ENCODE results near the gene ELF3. TPM values are rescaled to one million over a fixed set of nuclear protein-coding genes. Genes with fewer than 3 reads are reported as not detected.

ELF3 gene
- total and polyA plus RNA-seq, 2 of the 13 experiments (the other 11 are each of a cell fraction or from before 2014, with no cell fraction given): 11.5 to 55.1 TPM

DNA sequence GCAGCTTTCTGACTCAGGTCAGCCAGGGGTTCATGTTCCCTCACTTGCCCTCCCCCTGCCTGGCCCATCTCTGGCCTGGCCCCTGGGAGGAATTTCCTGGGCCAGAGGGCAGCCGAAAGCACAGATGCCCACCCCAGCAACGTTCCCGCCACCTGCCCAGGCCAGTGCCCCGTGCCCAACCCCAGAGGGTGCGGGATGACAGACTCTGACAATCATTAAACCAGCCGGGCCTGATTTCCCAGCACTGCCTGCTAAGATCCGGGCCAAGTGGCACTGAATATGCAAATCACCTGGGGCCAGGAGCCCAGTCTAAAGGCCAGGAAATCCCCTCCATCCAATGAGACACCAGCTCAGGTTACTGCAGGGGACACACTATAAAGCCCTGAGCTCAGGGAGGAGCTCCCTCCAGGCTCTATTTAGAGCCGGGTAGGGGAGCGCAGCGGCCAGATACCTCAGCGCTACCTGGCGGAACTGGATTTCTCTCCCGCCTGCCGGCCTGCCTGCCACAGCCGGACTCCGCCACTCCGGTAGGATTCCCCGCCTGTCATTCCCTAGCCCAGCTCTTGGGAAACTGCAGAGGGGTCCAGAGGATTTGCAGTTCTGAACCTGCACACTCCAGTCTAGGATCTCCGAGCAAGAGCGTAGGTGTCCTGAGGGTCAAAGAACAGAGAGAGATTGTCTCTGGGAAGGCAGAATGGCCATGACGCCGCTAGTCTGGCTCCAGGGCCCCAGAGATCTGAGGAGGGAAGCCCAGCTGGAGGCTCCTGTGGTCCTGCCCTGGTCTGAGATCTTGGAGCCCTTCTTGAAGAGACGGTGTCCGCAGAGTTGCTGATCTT, at the start of gene ELF3 (continued):
- peak; percentile 100 for TF ChIP-seq POLR2G (IDR thresholded peaks at IDR 0.05; ENCODE audit: low read depth, low read length)
- peak; percentile 64; the same call in 1 of the 2 replicates for TF ChIP-seq ZSCAN25 (CRISPR knock-in tag; IDR thresholded peaks at IDR 0.05)
- TF ChIP-seq ZNF703 (CRISPR knock-in tag; IDR thresholded peaks at IDR 0.05; ENCODE audit: borderline replicate concordance): no peak; the same call in 1 of the 2 replicates
- TF ChIP-seq ZMYM2 (CRISPR knock-in tag; IDR thresholded peaks at IDR 0.05): no peak
- TF ChIP-seq, protein P1, sequence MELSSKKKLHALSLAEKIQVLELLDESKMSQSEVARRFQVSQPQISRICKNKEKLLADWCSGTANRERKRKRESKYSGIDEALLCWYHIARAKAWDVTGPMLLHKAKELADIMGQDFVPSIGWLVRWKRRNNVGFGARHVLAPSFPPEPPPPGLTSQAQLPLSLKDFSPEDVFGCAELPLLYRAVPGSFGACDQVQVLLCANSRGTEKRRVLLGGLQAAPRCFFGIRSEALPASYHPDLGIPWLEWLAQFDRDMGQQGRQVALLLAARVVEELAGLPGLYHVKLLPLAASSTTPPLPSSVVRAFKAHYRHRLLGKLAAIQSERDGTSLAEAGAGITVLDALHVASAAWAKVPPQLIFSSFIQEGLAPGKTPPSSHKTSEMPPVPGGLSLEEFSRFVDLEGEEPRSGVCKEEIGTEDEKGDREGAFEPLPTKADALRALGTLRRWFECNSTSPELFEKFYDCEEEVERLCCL (CRISPR knock-in tag; IDR thresholded peaks at IDR 0.05; ENCODE audit: borderline replicate concordance): peak; percentile 72; the same call in 1 of the 2 replicates
- TF ChIP-seq MXI1 (IDR thresholded peaks at IDR 0.05; ENCODE audit: borderline replicate concordance, low read depth, low read length): peak; percentile 67; the same call in 2 of the 3 replicates
- TF ChIP-seq CC2D1A (CRISPR knock-in tag; IDR thresholded peaks at IDR 0.05): no peak
- TF ChIP-seq ZFP62 (CRISPR knock-in tag; IDR thresholded peaks at IDR 0.05): no peak
- TF ChIP-seq, protein P2, sequence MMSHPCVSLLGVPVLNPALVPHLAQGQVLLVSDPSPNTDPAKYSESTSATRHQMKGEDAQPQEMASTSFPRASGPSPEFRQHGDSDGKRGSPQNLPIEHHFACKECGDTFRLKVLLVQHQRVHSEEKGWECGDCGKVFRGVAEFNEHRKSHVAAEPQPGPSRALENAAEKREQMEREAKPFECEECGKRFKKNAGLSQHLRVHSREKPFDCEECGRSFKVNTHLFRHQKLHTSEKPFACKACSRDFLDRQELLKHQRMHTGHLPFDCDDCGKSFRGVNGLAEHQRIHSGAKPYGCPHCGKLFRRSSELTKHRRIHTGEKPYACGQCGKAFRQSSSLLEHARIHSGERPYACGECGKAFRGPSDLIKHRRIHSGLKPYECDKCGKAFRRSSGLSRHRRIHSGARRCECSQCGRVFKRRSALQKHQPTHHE (CRISPR knock-in tag; IDR thresholded peaks at IDR 0.05; ENCODE audit: borderline replicate concordance): no peak
- TF ChIP-seq NCOR1 (IDR thresholded peaks at IDR 0.05; ENCODE audit: borderline replicate concordance, low read length): no peak; the same call in 1 of the 2 replicates
- TF ChIP-seq PATZ1 (CRISPR knock-in tag; IDR thresholded peaks at IDR 0.05): peak; percentile 31
- TF ChIP-seq, protein P3, sequence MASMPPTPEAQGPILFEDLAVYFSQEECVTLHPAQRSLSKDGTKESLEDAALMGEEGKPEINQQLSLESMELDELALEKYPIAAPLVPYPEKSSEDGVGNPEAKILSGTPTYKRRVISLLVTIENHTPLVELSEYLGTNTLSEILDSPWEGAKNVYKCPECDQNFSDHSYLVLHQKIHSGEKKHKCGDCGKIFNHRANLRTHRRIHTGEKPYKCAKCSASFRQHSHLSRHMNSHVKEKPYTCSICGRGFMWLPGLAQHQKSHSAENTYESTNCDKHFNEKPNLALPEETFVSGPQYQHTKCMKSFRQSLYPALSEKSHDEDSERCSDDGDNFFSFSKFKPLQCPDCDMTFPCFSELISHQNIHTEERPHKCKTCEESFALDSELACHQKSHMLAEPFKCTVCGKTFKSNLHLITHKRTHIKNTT (CRISPR knock-in tag; IDR thresholded peaks at IDR 0.05): no peak
- TF ChIP-seq FOSL2 (CRISPR knock-in tag; IDR thresholded peaks at IDR 0.05): peak; percentile 48; the same call in 1 of the 2 replicates
- peak; percentile 22; the same call in 1 of the 2 replicates for TF ChIP-seq FOXK1 (CRISPR knock-in tag; IDR thresholded peaks at IDR 0.05; ENCODE audit: borderline replicate concordance, low read depth)
- 0 out of 2 replicates have a peak, but pooled peaks have one; percentile 29 for TF ChIP-seq BORCS8-MEF2B (CRISPR knock-in tag; IDR thresholded peaks at IDR 0.05)
- peak; percentile 84; the same call in 1 of the 2 replicates for TF ChIP-seq ZNF891 (CRISPR knock-in tag; IDR thresholded peaks at IDR 0.05)
- TF ChIP-seq MIER2 (CRISPR knock-in tag; IDR thresholded peaks at IDR 0.05): 0 out of 2 replicates have a peak, but pooled peaks have one; percentile 38
- TF ChIP-seq CBX5 (CRISPR knock-in tag; IDR thresholded peaks at IDR 0.05; ENCODE audit: borderline replicate concordance): peak; percentile 70; the same call in 1 of the 2 replicates
- no peak for TF ChIP-seq ZC3H13 (CRISPR knock-in tag; IDR thresholded peaks at IDR 0.05)
- no peak for TF ChIP-seq RFX1 (IDR thresholded peaks at IDR 0.05)
- no peak for TF ChIP-seq MTF2 (CRISPR knock-in tag; IDR thresholded peaks at IDR 0.05; ENCODE audit: borderline replicate concordance)
- TF ChIP-seq ZNF329 (CRISPR knock-in tag; IDR thresholded peaks at IDR 0.05; ENCODE audit: low read depth): 0 out of 2 replicates have a peak, but pooled peaks have one; percentile 52
- TF ChIP-seq, protein P4, sequence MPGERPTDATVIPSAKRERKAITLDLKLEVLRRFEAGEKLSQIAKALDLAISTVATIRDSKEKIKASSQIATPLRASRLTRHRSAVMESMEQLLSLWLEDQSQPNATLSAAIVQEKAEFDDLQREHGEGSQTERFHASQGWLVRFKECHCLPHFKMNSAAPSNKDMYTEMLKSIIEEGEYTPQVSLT (CRISPR knock-in tag; IDR thresholded peaks at IDR 0.05; ENCODE audit: borderline replicate concordance, low read depth): peak; percentile 86; the same call in 1 of the 2 replicates
- TF ChIP-seq SIN3B (IDR thresholded peaks at IDR 0.05; ENCODE audit: low read length): no peak
